WI38 (cell line): ENCODE data around the gene PEPD.

Source experiments
- H3K4me3 ChIP-seq: 2 replicates; pipeline ENCODE4 v1.5.1; 2011; ENCODE audit warnings: low read depth, mild to moderate bottlenecking, control low read depth, low read length
- CTCF ChIP-seq: IDR thresholded peaks from 2 replicates; pipeline ENCODE4 v1.5.1; 2012; ENCODE audit warnings: low read depth, mild to moderate bottlenecking, control low read depth, low read length

PEPD gene

DNA sequence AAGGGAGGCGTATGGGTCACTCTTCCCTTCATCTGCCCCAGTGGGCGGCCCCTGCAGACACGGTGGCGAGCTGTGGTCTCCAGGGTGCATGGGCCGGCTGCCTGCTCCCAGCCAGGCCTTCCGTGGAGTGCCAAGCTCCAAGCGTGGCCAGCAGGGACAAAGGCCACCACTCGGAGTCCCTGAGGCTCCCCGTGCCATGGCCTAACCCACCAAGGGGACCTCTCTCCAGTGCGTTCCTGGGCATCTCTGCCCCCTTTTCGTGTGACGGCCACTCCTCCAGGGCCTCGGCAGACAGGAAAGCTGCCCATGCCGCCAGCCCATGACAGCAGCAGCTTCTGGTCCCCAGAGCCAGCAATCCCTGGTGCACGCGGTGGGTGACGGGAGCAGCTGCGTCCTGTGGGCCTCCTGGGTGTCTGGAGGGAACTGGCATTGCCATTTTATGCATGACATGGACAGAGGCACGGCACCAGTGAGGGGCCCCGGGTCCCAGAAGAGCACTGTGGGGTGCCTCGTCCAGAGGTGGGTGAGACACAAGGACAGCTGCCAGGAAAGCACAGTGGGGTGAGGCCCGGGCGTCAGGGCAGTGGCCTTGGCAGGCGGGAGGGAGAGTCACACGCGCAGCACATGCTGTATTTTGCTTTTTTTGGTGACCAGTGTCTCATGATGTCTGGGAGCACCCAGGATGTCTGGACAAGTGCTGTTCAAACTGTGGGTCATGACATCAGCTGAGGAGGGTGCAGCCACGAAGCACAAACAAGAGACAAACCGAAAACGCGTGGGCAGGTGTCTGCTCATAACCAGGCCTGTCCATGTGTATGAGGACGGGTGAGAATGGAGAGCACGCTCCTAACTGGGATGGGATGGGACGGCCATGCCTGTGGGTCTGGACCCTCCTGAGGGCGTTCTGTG, 115.8 kb downstream of the PEPD start:
- H3K4me3 ChIP-seq, result no peak overlapping the region
- TF ChIP-seq CTCF, result no peak

DNA sequence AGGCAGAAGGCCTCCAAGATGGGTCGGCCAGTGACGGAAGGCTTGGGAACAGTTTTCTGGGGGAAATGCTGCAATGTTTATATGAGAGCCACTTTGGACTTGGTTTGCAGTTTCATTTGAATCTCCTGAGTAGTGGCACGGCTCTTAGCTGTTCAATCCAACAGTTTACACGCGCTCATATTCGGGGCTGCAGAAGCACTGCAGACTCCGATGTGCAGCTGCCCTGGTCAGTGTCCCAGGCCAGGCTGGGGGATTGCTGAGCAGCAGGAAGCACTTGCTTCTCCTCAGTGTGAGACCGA, 116.4 kb downstream of the PEPD start:
- no peak overlapping the region for H3K4me3 ChIP-seq
- TF ChIP-seq CTCF, result no peak

- TF ChIP-seq CTCF, result no peak
- no peak overlapping the region for H3K4me3 ChIP-seq
Measured at GRCh38 chr19:33404506-33405253, 116.9 kb downstream of the PEPD start.

GRCh38 chr19:33403973-33404304, 117.7 kb downstream of the PEPD start:
- H3K4me3 ChIP-seq, result no peak overlapping the region
- no peak for TF ChIP-seq CTCF

- no peak for TF ChIP-seq CTCF
- no peak overlapping the region for H3K4me3 ChIP-seq
Measured at GRCh38 chr19:33403221-33403972, 118.2 kb downstream of the PEPD start.

DNA sequence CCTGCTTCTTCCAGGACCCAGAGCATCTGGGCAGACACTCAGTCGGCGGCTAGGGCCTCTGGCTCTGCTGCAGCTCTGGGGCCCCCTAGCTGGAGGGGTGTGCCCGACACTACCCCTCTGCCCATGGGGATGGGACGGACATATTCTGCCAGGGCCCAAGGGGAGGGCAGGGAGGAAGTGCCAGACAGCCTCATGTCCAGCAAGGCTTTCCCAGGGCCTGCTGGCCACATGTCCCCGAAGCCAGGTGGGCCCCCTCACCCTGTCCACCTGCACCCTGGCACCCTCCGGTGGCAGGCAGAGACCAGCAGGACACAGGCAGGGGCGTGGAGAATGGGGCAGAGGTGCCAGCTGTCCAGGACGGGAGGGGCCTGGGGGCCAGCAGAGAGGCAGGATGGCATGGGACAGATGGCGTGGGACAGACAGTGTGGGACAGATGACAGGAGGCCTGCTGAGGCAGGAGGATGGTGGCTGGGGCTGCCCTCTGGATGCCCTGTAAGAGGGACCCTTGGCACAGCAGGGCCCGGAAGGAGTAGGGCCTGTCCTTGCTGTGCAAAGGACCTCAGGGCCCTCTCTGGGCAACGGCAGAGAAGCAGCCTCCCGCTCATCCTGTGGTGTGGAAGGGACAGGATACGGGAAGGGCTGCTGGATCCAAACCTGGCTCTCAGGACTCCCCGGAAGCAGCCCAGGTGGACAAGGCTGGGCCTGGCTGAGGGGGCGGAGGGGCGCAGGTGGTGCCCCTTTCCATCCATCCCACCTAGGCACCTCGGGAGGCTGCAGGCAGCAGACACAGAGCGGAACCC, 119.0 kb downstream of the PEPD start:
- H3K4me3 ChIP-seq, result no peak overlapping the region
- TF ChIP-seq CTCF, result no peak
